HuH-7.5 (cell line): ENCODE measurements around the gene ADGRG3.

ENCODE experiments used
- DNase-seq: peaks from one replicate; pipeline ENCODE4 v3.0.0; 2011; ENCODE audit warnings: low spot score

The ADGRG3 gene

DNA sequence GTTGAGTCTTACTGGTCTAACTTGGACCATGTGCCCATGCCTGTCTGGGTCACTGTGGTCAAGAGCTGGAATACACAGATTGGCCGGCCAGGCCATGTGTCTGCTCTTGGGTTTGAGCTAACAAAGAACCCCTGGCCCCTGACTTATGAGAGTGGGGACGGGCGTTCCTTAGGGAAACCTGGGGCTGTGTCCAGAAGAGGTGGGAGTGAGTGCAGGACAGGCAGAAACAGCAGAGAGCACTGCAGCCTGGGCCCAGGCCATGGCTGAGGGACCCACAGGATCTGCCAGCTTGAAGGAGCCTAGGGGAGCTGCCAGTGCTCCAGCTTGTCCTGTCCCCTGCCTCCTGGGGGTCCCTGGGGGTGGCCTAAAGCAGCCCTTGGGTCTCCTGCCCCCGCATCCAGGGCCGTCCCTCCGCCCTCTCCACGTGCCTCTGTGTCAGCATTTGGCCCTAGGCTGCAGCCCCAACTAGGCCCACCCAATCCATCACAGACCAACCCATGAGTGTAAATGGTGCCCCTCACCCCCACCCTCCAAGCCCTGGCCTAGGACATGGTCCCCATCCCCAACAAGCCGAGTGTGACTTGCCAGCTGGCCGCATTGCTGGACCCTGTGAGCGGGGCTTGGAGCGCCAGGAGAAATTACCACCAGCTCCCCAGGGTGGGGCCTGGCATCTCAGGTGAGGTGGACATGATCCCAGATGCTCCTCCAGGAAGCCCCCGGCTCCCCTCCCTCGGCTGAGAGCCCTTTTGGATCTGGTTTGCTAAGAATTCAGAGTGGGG lies 14.0 kb downstream of the ADGRG3 start:
- DNase-seq = no peak

DNA sequence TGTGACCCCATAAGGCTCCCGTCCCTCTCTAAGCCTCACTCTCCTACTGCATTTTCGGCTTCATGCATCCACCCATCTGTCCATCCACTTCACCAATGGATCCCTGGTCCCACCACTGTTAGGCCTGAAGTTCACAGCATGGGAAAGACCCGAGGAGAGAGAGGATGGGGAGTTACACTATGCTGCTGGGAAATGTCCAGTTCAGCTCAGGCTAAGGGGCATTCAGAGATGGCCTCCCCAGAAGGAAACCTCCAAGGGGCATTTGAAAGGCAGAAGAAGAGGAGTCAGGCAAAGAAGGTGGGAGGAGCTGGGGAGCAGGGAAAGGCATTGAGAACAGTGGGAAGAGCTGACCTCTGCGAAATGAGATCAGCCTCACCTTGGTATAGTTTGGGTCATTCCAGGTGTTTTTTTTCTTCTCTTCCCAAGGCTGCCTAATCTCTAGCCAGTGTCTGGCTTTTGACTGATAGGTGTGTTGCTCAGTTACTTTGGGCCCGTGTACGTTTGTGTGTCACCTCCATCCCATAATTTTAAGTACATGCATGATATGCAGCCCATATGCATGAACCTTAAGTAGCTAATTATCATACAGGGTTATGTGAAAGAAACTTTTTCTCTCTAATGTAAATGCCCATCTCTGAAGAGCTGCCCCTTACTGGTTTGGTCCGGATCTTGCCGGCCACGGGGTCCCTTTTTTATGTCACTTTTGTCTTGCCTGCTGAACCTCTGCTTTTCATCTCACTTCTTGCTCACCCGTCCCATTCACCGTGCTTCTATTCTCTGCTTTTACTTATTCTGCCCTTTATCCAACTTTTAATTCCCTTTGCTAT lies 14.9 kb downstream of the ADGRG3 start:
- no peak for DNase-seq

DNA sequence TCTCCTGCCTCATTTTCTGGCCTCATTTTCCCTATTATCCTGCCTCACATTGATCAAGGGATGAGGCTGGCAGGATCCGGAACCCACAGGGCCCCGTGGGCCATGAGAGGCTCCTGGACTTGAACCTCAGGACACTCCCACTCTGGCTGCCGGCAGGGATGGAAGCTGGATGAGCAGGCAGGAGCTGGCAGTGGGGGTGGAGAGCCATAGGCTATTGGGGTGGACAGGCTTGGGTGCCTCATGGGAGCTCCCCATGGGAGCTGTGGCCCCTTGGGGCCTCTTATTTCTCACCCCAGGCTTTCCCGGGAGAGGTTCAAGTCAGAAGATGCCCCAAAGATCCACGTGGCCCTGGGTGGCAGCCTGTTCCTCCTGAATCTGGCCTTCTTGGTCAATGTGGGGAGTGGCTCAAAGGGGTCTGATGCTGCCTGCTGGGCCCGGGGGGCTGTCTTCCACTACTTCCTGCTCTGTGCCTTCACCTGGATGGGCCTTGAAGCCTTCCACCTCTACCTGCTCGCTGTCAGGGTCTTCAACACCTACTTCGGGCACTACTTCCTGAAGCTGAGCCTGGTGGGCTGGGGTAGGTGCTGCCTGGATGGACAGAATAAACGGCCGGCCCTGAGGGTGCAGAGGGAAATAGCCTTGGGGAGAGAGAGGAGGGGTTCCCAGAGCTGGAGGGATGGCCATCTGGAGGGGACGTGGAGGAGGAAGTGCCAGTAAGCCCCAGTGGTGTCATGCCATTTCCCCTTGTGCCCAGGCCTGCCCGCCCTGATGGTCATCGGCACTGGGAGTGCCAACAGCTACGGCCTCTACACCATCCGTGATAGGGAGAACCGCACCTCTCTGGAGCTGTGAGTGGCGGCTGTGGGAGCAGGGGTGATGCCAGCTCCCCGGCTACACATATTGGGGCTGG lies 15.8 kb downstream of the ADGRG3 start:
- no peak for DNase-seq

DNA sequence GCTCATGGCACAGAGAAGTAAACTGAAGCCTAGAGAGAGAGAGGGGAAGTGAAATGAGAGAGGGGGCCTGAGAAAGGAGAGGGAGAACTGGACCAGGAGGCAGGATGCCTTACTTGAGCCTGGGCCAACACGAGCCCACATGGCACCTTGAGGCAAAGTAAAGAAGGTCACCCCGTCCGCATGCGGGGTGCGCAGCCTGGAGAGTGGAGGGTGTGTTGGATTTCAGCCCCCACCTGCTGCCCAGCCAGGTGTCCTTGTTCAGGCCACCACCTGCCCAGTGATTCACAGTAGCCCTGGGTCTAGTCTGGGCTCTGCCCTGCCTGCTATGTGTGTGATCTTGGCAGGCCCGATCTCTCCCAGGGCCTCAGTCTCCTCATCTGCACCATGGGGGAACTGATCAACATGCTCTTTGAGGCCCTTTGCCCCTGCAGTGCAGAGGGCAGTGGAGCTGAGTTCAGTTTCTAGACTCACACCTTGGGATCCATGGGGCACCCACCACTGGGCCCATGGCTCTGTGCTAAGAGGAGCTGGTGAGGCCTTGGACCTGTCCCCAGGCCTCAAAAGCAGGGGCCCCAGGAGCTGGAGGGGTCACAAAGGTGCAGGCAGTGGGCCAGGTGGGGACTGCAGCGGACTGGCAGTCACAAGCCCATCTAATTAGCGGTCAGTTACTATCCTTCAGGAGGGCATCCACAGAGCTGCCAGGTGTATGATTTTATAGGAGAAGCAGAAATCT lies 16.7 kb downstream of the ADGRG3 start:
- no peak for DNase-seq

DNA sequence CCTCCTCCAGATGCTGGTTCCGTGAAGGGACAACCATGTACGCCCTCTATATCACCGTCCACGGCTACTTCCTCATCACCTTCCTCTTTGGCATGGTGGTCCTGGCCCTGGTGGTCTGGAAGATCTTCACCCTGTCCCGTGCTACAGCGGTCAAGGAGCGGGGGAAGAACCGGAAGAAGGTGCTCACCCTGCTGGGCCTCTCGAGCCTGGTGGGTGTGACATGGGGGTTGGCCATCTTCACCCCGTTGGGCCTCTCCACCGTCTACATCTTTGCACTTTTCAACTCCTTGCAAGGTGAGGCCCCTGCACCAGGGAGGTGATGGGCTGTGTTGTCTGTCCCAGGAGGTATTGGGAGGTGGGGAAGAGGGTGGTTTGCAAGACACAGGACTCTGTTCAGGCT lies 17.5 kb downstream of the ADGRG3 start:
- no peak for DNase-seq

DNA sequence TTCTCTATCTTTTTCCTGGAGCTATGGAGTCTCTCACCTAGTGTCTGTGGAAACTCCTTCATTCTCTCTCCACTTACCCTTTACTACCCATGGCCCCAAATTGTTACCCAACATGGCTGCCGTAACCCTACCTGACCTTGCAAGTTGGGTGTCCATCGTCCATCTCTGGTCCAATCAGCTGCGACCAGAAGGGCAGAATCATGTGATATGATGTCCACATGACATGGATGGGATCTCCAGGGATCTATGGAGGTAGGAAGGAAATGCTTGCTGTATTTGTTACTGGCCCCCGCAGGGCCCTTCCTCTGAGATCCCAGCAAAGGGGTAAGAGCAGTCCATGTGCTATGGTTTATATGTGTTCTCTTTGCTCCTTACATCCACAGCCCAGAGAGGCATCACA lies 18.5 kb downstream of the ADGRG3 start:
- no peak for DNase-seq

DNA sequence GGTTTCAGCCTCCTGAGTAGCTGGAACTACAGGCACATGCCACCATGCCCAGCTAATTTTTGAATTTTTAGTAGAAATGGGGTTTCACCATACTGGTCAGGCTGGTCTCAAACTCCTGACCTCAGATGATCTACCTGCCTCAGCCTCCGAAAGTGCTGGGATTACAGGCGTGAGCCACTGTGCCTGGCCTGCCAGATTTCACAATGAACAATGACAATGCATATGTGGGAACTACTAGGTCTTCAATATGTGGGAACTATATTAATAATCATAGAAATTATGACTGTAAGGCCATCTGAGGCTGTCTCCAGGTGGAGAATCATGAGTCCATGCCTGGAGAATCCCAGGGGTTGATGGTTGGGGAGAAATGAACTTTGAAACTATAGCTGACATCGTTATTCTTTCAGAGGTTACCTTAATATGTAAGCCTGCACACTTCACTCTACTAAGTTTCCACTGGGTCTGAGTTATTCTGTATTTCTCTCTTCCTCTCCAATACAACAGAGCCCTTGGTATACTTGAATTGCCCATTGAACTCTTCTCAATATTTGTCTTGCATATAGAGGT lies 19.3 kb downstream of the ADGRG3 start:
- no peak for DNase-seq

DNA sequence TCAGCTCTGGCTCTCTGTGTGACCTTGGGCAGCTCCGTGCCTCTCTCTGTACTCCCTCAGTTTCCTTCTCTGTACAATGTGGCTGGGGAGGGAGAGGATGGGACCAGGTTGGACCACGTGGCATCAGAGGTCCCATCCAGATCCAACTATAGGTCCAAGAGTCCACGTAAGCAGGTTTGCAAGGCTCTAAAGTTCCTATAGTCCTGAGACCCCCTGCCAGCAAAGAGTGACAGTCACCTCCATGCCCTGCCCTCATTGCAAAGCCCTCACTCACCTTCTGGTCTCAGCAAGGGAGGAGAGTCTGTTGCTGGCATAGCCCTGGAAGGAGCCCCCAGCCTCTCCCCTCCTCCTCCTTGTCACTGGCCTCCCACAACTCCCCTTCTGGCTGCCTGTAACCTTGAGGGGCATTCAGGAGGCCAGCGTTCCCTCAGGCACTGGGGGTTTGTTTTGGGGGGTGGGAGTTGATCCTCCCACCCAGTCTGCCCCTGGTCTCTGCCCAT lies 20.4 kb downstream of the ADGRG3 start:
- no peak for DNase-seq

DNA sequence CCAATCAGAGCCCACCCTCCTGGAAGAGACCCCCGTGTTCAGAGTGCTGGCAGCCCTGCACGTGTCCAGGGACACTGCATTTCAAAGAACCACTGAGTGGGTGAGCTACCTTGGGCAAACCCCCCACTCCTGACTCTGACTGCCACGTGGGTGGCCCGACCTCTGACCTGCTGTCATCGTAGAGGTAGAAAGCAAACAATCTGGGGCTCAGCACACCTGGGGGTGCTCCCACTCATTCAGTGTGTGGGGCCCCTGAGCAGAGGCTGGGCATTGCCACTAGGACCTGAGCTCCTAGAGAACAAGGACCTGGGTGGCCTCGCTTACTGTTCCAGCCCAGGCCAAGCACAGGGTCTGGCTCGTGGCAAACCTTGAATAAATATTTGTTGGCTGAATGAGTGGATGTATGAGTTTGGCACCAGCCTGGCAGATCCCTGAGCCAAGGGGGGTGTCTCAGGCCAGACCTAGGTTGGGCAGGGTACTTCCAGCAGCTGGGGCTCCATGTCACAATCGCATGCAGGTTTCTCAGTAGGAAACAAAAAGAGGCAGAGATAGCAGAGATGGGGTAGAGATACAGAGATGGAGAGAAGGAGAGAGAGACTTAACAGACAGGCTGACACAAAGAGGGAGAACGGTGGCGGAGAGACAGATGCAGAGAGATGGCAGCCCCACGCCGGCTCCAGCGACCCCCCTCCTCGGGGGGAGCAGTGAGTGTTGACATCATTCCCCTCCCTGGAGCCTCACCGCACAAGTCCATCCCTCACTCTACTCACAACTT lies 21.1 kb downstream of the ADGRG3 start:
- DNase-seq = no peak

DNA sequence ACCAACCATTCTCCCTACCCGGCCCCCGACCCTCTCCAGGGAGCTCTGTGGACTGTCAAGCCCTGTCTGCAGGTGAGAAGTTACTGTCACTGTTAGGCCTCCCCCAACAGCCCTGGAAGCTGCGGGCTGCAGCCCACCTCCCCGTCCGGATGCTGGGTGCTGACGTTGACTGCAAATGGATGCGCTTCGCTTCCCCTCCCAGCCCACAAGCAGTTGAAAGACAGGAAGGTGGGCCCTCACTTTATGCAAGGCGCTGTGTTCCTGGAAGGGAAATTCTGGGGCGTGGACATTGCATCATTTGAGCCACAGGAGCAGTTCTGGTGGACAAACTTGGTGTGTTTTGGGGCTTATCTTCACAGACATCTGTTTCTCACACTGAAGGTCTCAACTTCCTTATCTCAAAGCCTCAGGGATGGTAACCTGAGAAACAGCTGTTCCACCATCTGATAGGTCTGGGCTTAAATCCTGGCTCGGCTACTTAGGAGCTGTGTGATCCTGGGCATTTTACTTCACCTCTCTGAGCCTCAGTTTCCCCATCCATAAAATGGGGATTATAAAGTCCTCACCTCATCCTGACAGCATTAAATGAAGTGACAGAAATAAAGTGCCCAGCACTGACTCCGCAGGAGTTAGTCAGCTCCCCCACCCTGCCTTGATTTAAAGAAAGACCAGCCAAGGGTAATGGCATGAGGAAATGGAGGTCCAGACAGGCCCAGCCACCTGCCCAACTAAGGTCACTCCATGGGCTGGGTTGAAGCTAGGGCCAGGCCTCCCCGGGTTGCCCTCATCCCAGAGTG lies 21.9 kb downstream of the ADGRG3 start:
- DNase-seq = no peak

DNA sequence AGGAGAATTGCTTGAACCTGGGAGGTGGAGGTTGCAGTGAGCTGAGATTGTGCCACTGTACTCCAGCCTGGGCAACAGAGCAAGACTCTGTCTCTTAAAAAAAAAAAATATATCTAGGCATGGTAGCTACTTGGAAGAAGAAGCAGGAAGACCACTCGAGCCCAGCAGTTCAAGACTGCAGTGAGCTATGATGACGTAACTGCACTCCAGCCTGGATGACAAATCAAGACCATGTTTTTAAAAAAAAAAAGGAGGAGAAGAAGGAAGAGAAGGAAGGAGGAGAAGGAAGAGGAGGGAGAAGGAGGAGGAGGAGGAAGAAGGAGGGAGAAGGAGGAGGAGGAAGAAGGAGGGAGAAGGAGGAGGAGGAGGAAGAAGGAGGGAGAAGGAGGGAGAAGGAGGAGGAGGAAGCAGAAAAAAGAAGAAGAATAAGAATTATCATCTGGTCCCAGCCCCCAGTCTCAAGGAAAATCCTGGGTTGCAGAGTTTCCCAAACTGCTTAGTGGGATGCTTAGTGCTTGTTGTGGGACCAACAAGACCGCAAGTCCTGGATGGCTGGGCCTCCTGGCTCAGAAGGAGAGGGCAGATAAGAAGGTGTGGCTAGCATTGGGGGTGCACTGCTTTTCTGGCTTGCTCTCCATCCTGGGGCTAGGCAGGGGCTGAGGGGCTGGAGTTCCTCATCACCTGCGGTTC lies 22.8 kb downstream of the ADGRG3 start:
- DNase-seq = no peak

DNA sequence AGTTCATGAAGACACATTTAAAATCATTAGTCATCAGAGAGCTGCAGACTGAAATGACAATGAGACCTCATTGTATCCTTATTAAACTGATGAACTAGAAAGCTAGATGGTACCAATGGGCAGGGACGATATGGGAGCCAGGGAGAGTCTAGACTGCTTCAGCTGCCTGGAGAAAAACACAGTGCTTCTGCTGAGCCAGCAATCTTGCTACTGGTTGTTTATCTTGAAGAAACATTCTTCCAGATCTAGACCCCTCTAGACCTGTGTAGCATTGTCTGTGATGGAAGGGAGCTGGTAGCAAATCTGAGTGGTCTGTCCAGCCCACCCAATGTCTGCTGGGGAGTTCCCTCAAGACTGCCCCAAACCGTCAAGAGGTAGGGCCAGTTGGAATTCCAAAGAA lies 24.5 kb downstream of the ADGRG3 start:
- DNase-seq = no peak

DNA sequence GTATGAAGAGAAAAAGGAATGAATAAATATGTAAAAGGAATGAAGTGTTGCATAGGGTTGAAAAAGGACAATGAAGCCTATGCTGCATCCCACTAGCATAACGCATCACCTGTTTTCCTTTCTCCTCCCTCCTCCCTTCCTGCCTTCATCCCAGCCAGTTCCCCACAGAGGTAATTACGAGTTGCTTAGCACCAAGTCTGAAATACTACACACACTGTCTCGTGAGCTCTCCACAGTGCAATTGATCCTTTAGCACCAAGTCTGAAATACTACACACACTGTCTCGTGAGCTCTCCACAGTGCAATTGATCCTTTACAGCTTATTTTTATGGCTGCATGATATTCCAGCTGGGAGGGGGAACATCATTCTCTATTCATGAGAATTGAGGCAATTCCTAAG lies 25.4 kb downstream of the ADGRG3 start:
- DNase-seq = no peak

DNA sequence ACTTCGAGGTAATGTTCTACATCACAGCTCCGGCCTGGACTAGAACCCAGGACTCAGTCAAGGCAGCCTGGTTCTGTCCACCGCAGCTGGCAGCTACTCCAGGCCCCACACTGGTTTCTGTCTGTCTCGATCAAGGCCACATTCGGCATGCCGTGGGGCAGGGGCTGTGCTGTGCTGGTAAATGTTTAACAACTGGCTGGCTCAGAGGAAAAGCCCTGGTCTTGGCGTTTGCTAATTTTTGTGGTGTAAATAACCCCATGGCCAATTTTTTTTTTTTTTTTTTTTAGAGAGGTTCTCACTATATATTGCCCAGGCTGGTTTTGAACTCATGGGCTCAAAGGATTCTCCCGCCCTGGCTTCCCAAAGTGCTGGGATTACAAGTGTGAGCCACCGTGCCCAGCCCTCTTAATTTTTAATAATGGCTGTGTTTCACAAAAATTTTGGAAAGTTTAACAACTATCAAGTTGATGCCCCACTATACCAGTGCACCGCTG lies 26.2 kb downstream of the ADGRG3 start:
- peak; percentile 45 for DNase-seq

DNA sequence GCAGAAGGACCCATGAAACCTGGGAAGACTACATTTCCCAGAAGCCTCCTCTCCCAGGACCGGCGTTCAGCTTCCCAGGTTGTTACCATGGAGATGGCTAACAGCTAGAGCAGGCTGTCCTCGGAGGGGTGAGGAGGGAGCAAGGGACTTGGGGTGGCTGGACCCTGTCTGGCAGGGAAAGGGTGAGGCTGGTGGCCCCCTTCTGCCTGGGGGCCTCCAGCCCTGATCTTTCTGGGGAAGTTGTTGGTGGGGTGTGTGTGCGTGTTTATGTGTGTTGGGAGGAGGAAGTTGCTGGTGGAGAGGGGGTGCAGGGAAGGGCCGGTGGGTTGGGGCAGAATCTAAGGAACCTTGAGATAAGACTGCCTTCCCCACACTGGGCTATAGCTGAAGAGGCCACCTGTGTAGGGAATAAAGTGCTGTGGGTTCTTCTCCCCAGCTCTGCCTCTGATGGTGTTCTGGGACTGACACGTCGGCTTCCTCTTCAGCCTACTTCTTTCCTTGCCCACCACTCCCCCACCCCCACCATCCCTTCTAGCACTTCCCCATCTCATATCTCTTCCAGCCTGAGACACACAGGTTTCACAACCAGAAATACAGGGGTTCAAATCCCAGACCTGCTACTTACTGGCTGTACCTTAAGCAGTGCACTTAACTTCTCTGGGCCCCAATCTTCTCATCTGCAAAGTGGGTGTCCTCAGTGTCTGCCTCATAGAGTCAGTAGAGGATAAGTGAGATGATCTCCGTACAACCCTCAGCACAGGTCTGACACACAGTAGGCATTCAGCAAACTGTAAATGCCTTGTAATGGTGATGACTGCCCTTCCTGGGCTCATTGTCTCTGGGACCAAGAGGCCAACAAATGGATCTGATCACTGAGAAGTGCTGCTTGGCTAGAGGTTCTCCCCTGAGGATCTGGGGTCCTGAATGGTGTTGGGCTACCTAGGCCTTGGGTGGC lies 26.9 kb downstream of the ADGRG3 start, which contains the start of gene DRC7:
DRC7 (plus strand) TSS at position 82 of the 955 bp plus-strand sequence. CDS start 3,144 bp downstream, outside the sequence.
- peak; percentile 77 for DNase-seq

DNA sequence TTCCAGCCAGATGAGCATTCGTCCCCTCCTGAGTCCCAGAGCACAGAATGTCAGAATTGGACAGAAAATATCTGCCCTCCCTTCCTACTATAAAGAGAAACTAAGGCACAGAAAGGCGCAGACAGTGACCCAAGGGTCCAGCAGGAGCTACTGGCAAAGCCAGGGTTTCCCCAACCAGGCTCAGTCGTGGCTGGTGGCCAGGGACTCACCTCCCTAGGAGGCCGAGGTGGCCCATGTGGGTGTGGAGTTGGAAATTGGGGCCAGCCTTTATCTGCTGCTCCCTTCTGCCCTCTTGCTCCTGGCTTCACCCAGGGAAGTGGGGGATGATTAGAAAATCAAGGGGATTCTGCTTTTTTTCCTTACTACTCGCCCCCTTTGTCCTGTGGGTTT lies 27.6 kb downstream of the ADGRG3 start:
- DNase-seq = no peak

DNA sequence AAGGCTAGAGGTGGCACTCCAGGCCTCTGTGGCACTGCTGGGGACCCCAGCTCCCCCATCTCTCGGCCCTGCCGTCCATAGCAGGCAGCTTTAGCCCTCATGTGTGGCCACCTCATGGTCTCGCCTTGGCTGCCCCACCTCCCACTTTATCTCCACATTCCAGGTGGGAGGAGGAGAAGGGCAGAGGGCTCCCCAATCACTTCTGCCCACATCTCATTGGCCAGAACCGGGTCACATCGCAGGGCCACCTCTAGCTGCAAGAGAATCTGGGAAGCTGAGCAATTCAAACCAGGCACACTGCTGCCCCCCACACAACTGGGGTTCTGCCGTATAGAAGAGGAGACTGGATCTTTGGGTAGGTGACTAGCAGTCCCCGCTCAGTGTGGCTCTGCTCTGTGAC lies 28.1 kb downstream of the ADGRG3 start:
- DNase-seq = no peak
